CD14-positive monocyte (primary cell): ENCODE results near the gene LTBP2. TPM values are rescaled to one million over a fixed set of nuclear protein-coding genes. Genes with fewer than 3 reads are reported as not detected.

Experiments used
- DNase-seq, 3 donors: peaks; one replicate each; pipeline ENCODE4 v3.0.0-alpha.2; 2011 to 2022
- H2AFZ ChIP-seq: 2 replicates; pipeline ENCODE4 v1.6.0; 2012; ENCODE audit warnings: mild to moderate bottlenecking, low read depth, low read length, inconsistent platforms; ENCODE audit not compliant: insufficient read depth, poor library complexity, severe bottlenecking
- H3K27ac ChIP-seq, 2 donors: 1 replicate in 1 of 2; 2 replicates in 1 of 2; pipeline ENCODE4 v1.5.1; 2012 to 2013; ENCODE audit warnings: low read length in 2 of 2, control low read depth in 1 of 2, inconsistent platforms in 1 of 2, low read depth in 1 of 2, mild to moderate bottlenecking in 1 of 2
- H3K27me3 ChIP-seq, 2 donors: one replicate each; pipeline versions ENCODE4 v1.6.0 to v1.6.1; 2011 to 2013; ENCODE audit warnings: low read length in 2 of 2; ENCODE audit not compliant: control insufficient read depth in 2 of 2, insufficient read depth in 2 of 2
- H3K36me3 ChIP-seq, 2 donors: replicated peaks in 1 of 2; 1 replicate in 1 of 2; 2 replicates in 1 of 2; pipeline versions ENCODE4 v1.5.1 to v1.6.1; 2012 to 2013; ENCODE audit warnings: low read length in 2 of 2, control low read depth in 1 of 2, inconsistent platforms in 1 of 2, mild to moderate bottlenecking in 1 of 2; ENCODE audit not compliant: insufficient read depth in 2 of 2, control insufficient read depth in 1 of 2
- H3K4me1 ChIP-seq, 2 donors: 1 replicate in 1 of 2; 2 replicates in 1 of 2; pipeline versions ENCODE4 v1.5.1 to v1.6.1; 2012 to 2013; ENCODE audit warnings: low read length in 2 of 2, control low read depth in 1 of 2, inconsistent platforms in 1 of 2, mild to moderate bottlenecking in 1 of 2, moderate library complexity in 1 of 2; ENCODE audit not compliant: insufficient read depth in 2 of 2, control insufficient read depth in 1 of 2
- H3K4me2 ChIP-seq: replicated peaks from 2 replicates; pipeline ENCODE3; 2012; ENCODE audit warnings: low read length, moderate library complexity, mild to moderate bottlenecking; ENCODE audit not compliant: poor library complexity, severe bottlenecking; ENCODE audit errors: extremely low read depth
- H3K4me3 ChIP-seq, 3 experiments: fragments of 200-600 bp in 1 of 3; sonication (generic) in 1 of 3; replicated peaks in 1 of 3; 1 replicate in 2 of 3; 2 replicates in 1 of 3; pipeline ENCODE4 v1.5.1; 2011 to 2013; ENCODE audit warnings: low read length in 3 of 3, mild to moderate bottlenecking in 3 of 3, control low read depth in 2 of 3, low read depth in 2 of 3, inconsistent platforms in 1 of 3, moderate library complexity in 1 of 3
- H3K79me2 ChIP-seq: 2 replicates; pipeline ENCODE4 v1.6.0; 2012; ENCODE audit warnings: mild to moderate bottlenecking, control low read depth, inconsistent platforms, low read length, moderate library complexity; ENCODE audit not compliant: insufficient read depth
- H3K9ac ChIP-seq: 2 replicates; pipeline ENCODE4 v1.6.0; 2017; ENCODE audit warnings: low read length, mild to moderate bottlenecking; ENCODE audit not compliant: insufficient read depth, poor library complexity, severe bottlenecking
- H3K9me3 ChIP-seq, 2 donors: replicated peaks in 1 of 2; 1 replicate in 1 of 2; 2 replicates in 1 of 2; pipeline versions ENCODE4 v1.5.1 to v1.6.1; 2012 to 2013; ENCODE audit warnings: low read length in 2 of 2, control low read depth in 1 of 2; ENCODE audit not compliant: control insufficient read depth in 1 of 2, insufficient read depth in 1 of 2
- H4K20me1 ChIP-seq: 2 replicates; pipeline ENCODE4 v1.6.0; 2012; ENCODE audit warnings: mild to moderate bottlenecking, low read length, control low read depth, moderate library complexity; ENCODE audit not compliant: insufficient read depth
- H3K27ac Mint-ChIP-seq, 7 donors: one replicate each; pipeline ENCODE4 v1.8.0; 2020; ENCODE audit warnings: mild to moderate bottlenecking in 7 of 7, mixed read lengths in 7 of 7, moderate library complexity in 6 of 7, inconsistent platforms in 2 of 7
- H3K27me3 Mint-ChIP-seq, 3 donors: one replicate each; pipeline ENCODE4 v1.8.0; 2021 to 2022; ENCODE audit warnings: low read depth in 3 of 3, mild to moderate bottlenecking in 3 of 3, mixed read lengths in 3 of 3, moderate library complexity in 3 of 3, inconsistent platforms in 1 of 3
- H3K36me3 Mint-ChIP-seq, 2 donors: one replicate each; pipeline ENCODE4 v1.8.0; 2020; ENCODE audit warnings: mixed read lengths in 2 of 2, inconsistent platforms in 1 of 2, mild to moderate bottlenecking in 1 of 2
- H3K4me1 Mint-ChIP-seq: one replicate; pipeline ENCODE4 v1.8.0; 2020; ENCODE audit warnings: mild to moderate bottlenecking, mixed read lengths
- H3K4me3 Mint-ChIP-seq, 2 donors: one replicate each; pipeline ENCODE4 v1.8.0; 2020; ENCODE audit warnings: mild to moderate bottlenecking in 2 of 2, mixed read lengths in 2 of 2, moderate library complexity in 1 of 2
- H3K9me3 Mint-ChIP-seq, 7 donors: one replicate each; pipeline ENCODE4 v1.8.0; 2020 to 2022; ENCODE audit warnings: mixed read lengths in 7 of 7, mild to moderate bottlenecking in 6 of 7, moderate library complexity in 6 of 7, inconsistent platforms in 2 of 7
- WGBS: methylation state at CpG from one replicate; pipeline ENCODE4 v1.1.5; 2013; ENCODE audit warnings: missing lambda C conversion rate; ENCODE audit not compliant: insufficient coverage; 5-methylcytosine and 5-hydroxymethylcytosine counted together
- intact Hi-C, 2 donors: fragments of 100-400 bp; cut with micrococcal nuclease; formaldehyde crosslinking; loops; one replicate each; pipeline versions ENCODE4 v1.15.0 to v1.15.1; 2023
- polyA plus RNA-seq, 3 donors: library from polyadenylated mRNA; depleted of rRNA in 1 of 3; unstranded in 2 of 3; stranded (reverse) in 1 of 3; fragments of 300-500 nt in 2 of 3; fragments of >200 nt in 1 of 3; fragmentation: Illumina TruSeq in 2 of 3; gene quantifications; 1 replicate in 2 of 3; 2 replicates in 1 of 3; pipeline ENCODE4 v1.2.3, GENCODE V29; 2012 to 2021
- TF ChIP-seq, protein P1 (sequence below): fragments of 200-600 bp; IDR thresholded peaks from one replicate; pipeline ENCODE4 v1.8.0; 2022; ENCODE audit warnings: antibody characterized with exemption, mild to moderate bottlenecking

The LTBP2 gene
- polyA plus RNA-seq, 3 donors = 0.04 to 0.24 (median 0.11) TPM

DNA sequence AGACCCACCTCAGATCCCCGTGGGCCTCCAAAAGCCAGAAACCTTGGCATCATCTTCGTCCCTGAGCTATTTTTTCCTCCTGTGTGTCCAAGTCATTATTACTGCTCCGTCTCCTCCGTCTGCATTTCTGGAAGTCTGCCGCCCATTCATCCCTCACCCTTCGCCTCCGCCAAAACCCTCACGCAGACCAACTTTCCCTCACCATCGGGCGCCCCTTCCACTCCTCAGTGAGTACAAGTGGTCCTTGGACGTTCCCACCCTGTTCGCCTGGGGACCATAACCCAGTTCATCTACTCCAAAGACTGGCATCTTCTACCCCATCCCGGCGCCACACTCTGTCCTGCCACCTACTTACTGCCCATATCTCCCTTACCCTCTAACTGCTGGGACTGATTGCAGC is 3.7 kb upstream of the LTBP2 start:
- H3K4me3 Mint-ChIP-seq = peak overlapping the region in 1 of 2 donors; percentile 80
- over 99% methylated on average over 14 of the region's 14 CpGs for WGBS
- H3K4me1 ChIP-seq = peaks cover 79 to 91% of the 10 kb centered on the region in 2 donors

DNA sequence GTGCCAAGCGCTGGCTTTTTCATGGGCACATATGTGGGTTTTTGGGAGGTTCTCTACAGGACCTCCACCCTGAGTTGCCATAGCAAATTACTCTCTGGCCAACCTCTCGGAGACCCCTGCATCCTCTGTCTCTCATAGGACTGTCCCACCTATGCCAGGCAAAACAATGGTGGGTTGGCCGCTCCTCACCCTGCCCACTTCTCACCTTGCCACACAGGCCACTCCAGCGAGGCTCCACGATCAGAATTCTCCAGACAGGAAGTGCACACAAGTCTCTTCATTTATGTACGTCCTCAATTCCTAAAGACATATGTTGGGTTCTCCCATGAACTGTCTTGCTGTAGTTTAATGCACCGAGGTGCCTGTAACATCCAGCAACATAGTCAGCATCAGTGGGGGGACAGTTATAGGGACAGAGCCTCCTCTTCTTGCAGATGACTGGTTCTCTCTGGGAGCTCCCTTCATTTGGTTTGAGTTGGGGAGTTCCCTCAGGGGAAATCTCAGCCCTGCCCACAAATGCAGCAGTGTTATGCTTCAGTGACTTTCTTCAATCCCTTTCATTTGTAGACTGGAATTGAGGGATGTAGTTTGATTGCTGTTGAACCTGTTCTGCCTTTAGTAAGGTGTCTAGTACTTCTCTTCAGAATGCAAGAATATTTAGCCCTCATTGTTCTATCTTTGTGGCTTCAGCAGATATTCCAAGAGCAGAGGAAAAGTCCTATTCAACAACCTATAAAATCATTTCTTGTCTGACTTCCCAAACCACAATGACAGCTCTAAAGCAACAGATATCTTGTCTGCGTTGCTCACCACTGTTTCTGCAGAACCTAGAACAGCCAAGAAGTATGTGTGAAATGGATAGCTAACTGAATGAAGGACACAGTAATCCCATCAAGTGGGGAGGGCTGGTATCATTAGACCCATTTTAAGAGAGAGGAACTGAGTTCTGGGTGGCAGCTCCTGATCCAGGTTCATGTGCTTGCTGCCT is 2.8 kb upstream of the LTBP2 start:
- H4K20me1 ChIP-seq = no peaks in the 10 kb centered on the region
- H3K9me3 ChIP-seq = no peaks in the 10 kb centered on the region
- WGBS = 100% methylated on average over 3 of the region's 8 CpGs
- H2AFZ ChIP-seq = no peak overlapping the region
- peaks cover 27 to 40% (median 36%) of the 10 kb centered on the region in 3 donors for H3K27me3 Mint-ChIP-seq
- no peak overlapping the region for H3K4me3 ChIP-seq
- peak overlapping the region; percentile 28 to 96 (median 61) for H3K27ac Mint-ChIP-seq
- H3K27me3 ChIP-seq = peaks cover 8 to 24% of the 10 kb centered on the region in 2 donors
- H3K4me2 ChIP-seq = no peak overlapping the region
- peak overlapping the region in 1 of 2 donors; percentile 55 for H3K4me3 Mint-ChIP-seq
- H3K36me3 Mint-ChIP-seq = peaks cover 13 to 14% of the 10 kb centered on the region in 2 donors
- intact Hi-C loops = loop anchor here in 1 of 2 donors (5.0 kb wide), 1 partner anchor 97 kb away; the partner anchor contains the start of genes AREL1 and FCF1
- peak in 1 of 3 donors; percentile 67 for DNase-seq
- peaks cover 0 to 11% (median 0%) of the 10 kb centered on the region in 7 donors for H3K9me3 Mint-ChIP-seq
- no peaks in the 10 kb centered on the region for H3K36me3 ChIP-seq
- no peak overlapping the region for H3K27ac ChIP-seq
- TF ChIP-seq, protein P1, sequence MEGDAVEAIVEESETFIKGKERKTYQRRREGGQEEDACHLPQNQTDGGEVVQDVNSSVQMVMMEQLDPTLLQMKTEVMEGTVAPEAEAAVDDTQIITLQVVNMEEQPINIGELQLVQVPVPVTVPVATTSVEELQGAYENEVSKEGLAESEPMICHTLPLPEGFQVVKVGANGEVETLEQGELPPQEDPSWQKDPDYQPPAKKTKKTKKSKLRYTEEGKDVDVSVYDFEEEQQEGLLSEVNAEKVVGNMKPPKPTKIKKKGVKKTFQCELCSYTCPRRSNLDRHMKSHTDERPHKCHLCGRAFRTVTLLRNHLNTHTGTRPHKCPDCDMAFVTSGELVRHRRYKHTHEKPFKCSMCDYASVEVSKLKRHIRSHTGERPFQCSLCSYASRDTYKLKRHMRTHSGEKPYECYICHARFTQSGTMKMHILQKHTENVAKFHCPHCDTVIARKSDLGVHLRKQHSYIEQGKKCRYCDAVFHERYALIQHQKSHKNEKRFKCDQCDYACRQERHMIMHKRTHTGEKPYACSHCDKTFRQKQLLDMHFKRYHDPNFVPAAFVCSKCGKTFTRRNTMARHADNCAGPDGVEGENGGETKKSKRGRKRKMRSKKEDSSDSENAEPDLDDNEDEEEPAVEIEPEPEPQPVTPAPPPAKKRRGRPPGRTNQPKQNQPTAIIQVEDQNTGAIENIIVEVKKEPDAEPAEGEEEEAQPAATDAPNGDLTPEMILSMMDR = no peak
- no peak overlapping the region for H3K9ac ChIP-seq
- H3K4me1 Mint-ChIP-seq = peaks cover 71% of the 10 kb centered on the region
- H3K4me1 ChIP-seq = peaks cover 70 to 82% of the 10 kb centered on the region in 2 donors
- no peaks in the 10 kb centered on the region for H3K79me2 ChIP-seq

More for the DNA sequence above, 3.7 kb upstream of the LTBP2 start:
- no peak for DNase-seq
- H3K9me3 Mint-ChIP-seq = peaks cover 0 to 3% (median 0%) of the 10 kb centered on the region in 7 donors
- Histone ChIP-seq H3K79me2 (no peaks in the 10 kb centered on the region), H3K36me3 (no peaks in the 10 kb centered on the region), H3K9ac (no peak overlapping the region), H3K27me3 (peaks cover 4 to 15% of the 10 kb centered on the region in 2 donors), H3K27ac (peak overlapping the region in 1 of 2 donors; percentile 91), H3K4me2 (peak overlapping the region; percentile 38), H3K9me3 (no peaks in the 10 kb centered on the region), H2AFZ (no peak overlapping the region), H3K4me3 (peak overlapping the region in 1 of 3 experiments; percentile 41), H4K20me1 (no peaks in the 10 kb centered on the region)
- peaks cover 80% of the 10 kb centered on the region for H3K4me1 Mint-ChIP-seq
- peaks cover 17 to 19% of the 10 kb centered on the region in 2 donors for H3K36me3 Mint-ChIP-seq
- TF ChIP-seq, protein P1 = no peak
- peaks cover 21 to 35% (median 26%) of the 10 kb centered on the region in 3 donors for H3K27me3 Mint-ChIP-seq
- intact Hi-C loops = loop anchor here in 1 of 2 donors (2.0 kb wide), 1 partner anchor 123 kb away; the partner anchor contains the start of genes ISCA2 and NPC2
- peak overlapping the region in 6 of 7 donors; percentile 87 to 98 (median 96) for H3K27ac Mint-ChIP-seq
